Kidney (tissue), 14 donors: ENCODE results near the gene TXN2. TPM values are rescaled to one million over a fixed set of nuclear protein-coding genes. Genes with fewer than 3 reads are reported as not detected.
"Not testable (repeated sequence)": the region's sequence is repeated elsewhere in the genome, so short reads cannot be mapped to it uniquely, and the experiment has no call there.

ENCODE experiments used
- DNase-seq, 5 donors: peaks; one replicate each; pipeline ENCODE4 v3.0.0-alpha.2; 2013 to 2020
- FAIRE-seq: peaks from 2 replicates; lab custom pipeline; 2012; peaks lifted over from hg19 to GRCh38; lab: Jason Lieb, UNC
- H3K27ac ChIP-seq, 2 donors: one replicate each; pipeline ENCODE4 v1.7.0; 2013; ENCODE audit warnings: low read depth in 2 of 2, low read length in 2 of 2, inconsistent platforms in 1 of 2
- H3K27me3 ChIP-seq: one replicate; pipeline ENCODE4 v1.7.1; 2013; ENCODE audit warnings: low read length, inconsistent platforms; ENCODE audit not compliant: control insufficient read depth, insufficient read depth
- H3K36me3 ChIP-seq, 3 donors: one replicate each; pipeline versions ENCODE4 v1.7.0 to v1.7.1; 2013; ENCODE audit warnings: low read length in 3 of 3, control low read depth in 1 of 3, inconsistent platforms in 1 of 3; ENCODE audit not compliant: insufficient read depth in 3 of 3, control insufficient read depth in 2 of 3
- H3K4me1 ChIP-seq, 3 donors: one replicate each; pipeline versions ENCODE4 v1.7.0 to v1.7.1; 2013; ENCODE audit warnings: low read length in 3 of 3, inconsistent platforms in 1 of 3, low read depth in 1 of 3; ENCODE audit not compliant: control insufficient read depth in 2 of 3, insufficient read depth in 2 of 3
- H3K4me3 ChIP-seq, 3 donors: one replicate each; pipeline versions ENCODE4 v1.7.0 to v1.8.1; 2013; ENCODE audit warnings: low read length in 3 of 3, control low read depth in 1 of 3, inconsistent platforms in 1 of 3
- H3K9ac ChIP-seq, 3 donors: one replicate each; pipeline versions ENCODE4 v1.7.0 to v1.7.1; 2013; ENCODE audit warnings: low read length in 3 of 3, control low read depth in 1 of 3, inconsistent platforms in 1 of 3
- H3K9me3 ChIP-seq, 3 donors: one replicate each; pipeline versions ENCODE4 v1.7.0 to v1.7.1; 2013; ENCODE audit warnings: low read length in 3 of 3, control low read depth in 1 of 3, inconsistent platforms in 1 of 3; ENCODE audit not compliant: control insufficient read depth in 2 of 3, insufficient read depth in 1 of 3
- intact Hi-C: fragments of 100-400 bp; cut with DNase I; formaldehyde crosslinking; loops from one replicate; pipeline ENCODE4 v1.11.1; 2022
- polyA plus RNA-seq: library from polyadenylated mRNA; stranded (reverse); fragments of 350-450 nt; fragmentation: Illumina TruSeq; extraction: RNeasy Lipid Tissue Mini Kit (QIAGEN cat#74804); gene quantifications from one replicate; pipeline ENCODE4 v1.2.3, GENCODE V29; 2014; ENCODE audit warnings: low read depth, low replicate concordance; ENCODE audit not compliant: insufficient read depth
- total RNA-seq: library from RNA; stranded (reverse); fragmentation: NEBNext Ultra II Directional; extraction: Animal tissue kit (Norgen Biotek cat#: 25700); gene quantifications from one replicate; pipeline ENCODE4 v1.2.1, GENCODE V29; 2021
- TF ChIP-seq, protein P1 (sequence below): IDR thresholded peaks from 3 replicates; pipeline ENCODE4 v1.5.1; 2012; ENCODE audit warnings: mild to moderate bottlenecking, moderate library complexity, borderline replicate concordance; ENCODE audit not compliant: insufficient read depth; ENCODE audit errors: extremely low read depth
- donor health status: control.
- donor health status: control.
- donor health status: control.
- donor health status: control.
- donor health status: control.
- donor health status: DM: yes; HTN: yes; CAD: no.
- donor health status: Normal renal cell carcinoma (clear cell type).

Gene TXN2
- total and polyA plus RNA-seq, 2 donors from 2014 or later: 72.8 to 194 TPM

DNA sequence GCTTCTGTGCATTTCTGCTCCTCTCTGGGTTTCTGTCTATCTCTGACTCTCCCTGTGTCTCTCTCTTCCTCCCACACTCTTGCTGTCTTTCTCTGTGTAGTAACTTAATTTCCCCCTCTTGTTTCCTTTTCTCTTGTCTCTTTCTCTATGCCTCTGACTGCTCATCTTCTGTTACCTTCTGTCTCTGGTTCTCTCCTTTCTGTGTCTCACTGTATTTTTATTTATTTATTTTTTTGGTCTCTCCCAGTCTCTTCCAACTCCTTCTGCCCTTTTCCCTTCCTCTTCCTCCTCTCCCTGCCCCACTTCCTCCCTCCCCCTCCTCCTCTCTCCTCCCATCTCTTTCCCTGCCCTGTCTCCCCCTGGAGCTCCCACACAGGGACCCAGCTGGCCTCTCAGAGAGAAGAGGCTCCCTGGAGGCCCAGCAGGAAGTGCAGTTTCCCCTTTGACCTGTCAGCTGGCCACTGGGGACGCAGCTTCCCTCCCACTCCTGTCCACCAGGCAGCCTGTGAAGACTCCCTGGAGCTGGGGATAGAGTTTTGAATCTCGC, 55.4 kb downstream of the TXN2 start:
- no peak overlapping the region for H3K9ac ChIP-seq
- H3K36me3 ChIP-seq: no peaks in the 10 kb centered on the region
- no peaks in the 10 kb centered on the region for H3K4me1 ChIP-seq
- intact Hi-C loops: no loop called here
- no peaks in the 10 kb centered on the region for H3K9me3 ChIP-seq
- no peak overlapping the region for H3K4me3 ChIP-seq
- TF ChIP-seq, protein P1, sequence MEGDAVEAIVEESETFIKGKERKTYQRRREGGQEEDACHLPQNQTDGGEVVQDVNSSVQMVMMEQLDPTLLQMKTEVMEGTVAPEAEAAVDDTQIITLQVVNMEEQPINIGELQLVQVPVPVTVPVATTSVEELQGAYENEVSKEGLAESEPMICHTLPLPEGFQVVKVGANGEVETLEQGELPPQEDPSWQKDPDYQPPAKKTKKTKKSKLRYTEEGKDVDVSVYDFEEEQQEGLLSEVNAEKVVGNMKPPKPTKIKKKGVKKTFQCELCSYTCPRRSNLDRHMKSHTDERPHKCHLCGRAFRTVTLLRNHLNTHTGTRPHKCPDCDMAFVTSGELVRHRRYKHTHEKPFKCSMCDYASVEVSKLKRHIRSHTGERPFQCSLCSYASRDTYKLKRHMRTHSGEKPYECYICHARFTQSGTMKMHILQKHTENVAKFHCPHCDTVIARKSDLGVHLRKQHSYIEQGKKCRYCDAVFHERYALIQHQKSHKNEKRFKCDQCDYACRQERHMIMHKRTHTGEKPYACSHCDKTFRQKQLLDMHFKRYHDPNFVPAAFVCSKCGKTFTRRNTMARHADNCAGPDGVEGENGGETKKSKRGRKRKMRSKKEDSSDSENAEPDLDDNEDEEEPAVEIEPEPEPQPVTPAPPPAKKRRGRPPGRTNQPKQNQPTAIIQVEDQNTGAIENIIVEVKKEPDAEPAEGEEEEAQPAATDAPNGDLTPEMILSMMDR: no peak
- H3K27ac ChIP-seq: peak overlapping the region in 1 of 2 donors; percentile 60
- FAIRE-seq (no peak), DNase-seq (peak; percentile 82 to 93 (median 88))
- no peaks in the 10 kb centered on the region for H3K27me3 ChIP-seq

DNA sequence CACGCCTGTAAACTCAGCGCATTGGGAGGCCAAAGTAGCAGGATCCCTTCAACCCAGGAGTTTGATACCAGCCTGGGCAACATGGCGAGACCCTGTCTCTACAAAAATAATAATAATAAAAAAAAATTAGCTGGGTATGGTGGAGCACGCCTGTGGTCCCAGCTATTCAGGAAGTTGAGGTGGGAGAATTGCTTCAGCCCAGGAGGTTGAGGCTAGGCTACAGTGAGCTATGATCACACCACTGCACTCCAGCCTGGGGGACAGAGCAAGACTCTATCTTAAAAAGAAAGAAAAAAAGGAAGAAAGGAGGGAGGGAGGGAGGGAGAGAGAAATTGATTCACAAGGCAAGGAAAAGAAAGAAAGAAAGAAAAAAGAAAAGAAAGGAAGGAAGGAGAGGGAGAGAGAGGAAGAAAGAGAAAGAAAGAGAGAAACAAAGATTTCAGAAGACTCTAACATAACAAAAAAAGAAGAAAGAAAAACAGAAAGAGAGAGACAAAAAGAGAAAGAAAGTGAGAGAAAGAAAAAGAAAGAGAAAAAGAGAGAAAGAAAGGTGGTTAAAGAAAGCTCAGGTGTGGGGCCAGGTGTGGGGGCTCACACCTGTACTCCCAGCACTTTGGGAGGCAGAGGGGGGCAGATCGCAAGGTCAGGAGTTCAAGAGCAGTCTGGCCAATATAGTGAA, 56.4 kb downstream of the TXN2 start:
- DNase-seq (no peak), FAIRE-seq (no peak)
- Histone ChIP-seq H3K27ac (no peak overlapping the region), H3K4me1 (no peaks in the 10 kb centered on the region), H3K9me3 (no peaks in the 10 kb centered on the region), H3K27me3 (no peaks in the 10 kb centered on the region), H3K4me3 (no peak overlapping the region), H3K36me3 (no peaks in the 10 kb centered on the region), H3K9ac (no peak overlapping the region)
- TF ChIP-seq, protein P1: no peak
- intact Hi-C loops: no loop called here

DNA sequence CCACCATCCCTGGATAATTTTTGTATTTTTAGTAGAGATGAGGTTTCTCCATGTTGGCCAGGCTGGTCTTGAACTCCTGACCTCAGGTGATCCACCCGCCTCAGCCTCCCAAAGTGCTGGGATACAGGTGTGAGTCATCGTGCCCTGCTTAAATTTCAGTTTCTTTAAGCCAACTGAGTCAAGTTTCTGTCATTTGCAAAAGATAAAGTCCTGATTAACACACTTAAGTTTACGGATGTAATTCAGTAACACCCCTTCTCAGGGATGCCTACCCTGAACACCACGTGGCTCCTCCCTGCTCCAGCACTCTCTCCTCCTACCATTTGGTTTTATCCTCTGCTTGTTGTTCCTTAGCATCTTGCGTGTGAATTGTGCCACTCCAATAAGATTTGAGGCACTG, 57.0 kb downstream of the TXN2 start:
- H3K4me1 ChIP-seq, H3K36me3 ChIP-seq, DNase-seq, H3K27me3 ChIP-seq, H3K9me3 ChIP-seq, H3K9ac ChIP-seq, H3K27ac ChIP-seq, intact Hi-C loops, FAIRE-seq, H3K4me3 ChIP-seq: not testable (repeated sequence)

DNA sequence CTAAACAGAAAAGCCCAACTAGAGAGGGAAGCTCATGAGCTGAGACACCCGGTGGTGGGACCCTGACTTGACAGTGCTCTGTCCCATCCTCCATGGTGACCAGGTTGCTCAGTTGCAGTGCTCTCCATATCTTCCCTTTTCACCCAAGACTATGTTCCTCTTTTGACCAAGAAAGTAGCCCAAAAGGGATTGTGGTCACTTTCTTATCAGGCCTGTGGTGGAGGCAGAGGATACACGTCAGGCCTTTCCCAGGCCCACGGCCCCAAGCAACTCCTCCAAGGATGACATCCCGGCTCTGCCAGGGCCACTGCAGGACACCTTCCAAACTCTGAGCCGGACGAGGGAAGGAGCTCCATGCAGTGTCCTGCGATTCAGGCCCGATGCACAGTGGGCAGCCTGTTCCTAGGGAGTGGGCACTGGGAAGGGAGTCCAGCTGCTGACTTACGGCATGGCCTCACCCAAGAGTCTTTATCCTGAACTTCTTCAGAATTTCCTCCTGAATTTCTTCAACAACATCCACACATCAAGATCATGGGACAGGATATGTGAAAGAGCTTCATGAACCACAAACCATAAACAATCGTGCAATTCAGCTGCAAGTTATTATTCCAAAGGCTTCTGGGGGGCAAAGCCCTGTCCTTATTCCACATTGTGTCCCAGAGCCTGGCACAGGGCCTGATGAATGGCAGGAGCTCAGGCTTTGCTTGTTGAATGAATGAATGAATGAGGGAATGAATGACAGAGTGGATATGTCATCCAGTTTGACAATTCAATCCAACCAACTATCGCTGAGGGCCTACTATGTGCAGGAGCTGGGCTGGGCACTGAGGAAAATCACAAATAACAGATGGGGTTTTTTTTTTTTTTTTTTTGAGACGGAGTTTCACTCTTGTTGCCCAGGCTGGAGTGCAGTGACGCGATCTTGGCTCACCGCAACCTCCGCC, 57.7 kb downstream of the TXN2 start:
- Histone ChIP-seq H3K9ac (no peak overlapping the region), H3K27me3 (no peaks in the 10 kb centered on the region), H3K27ac (no peak overlapping the region), H3K9me3 (no peaks in the 10 kb centered on the region), H3K4me1 (peaks cover 0 to 2% (median 0%) of the 10 kb centered on the region in 3 donors), H3K36me3 (no peaks in the 10 kb centered on the region), H3K4me3 (no peak overlapping the region)
- FAIRE-seq: no peak
- intact Hi-C loops: no loop called here
- TF ChIP-seq, protein P1: no peak
- DNase-seq: no peak
